ENCODE results near the gene KCNJ12.

GRCh38 chr17:21362331-21362931 lies 13.7 kb upstream of the KCNJ12 start:
- TF ChIP-seq ZNF843 (tag by site-specific recombination; IDR thresholded peaks at IDR 0.05) (no peak), ZEB2 (tag by site-specific recombination; IDR thresholded peaks at IDR 0.05) (no peak), ZNF501 (tag by site-specific recombination; IDR thresholded peaks at IDR 0.05) (no peak)
